CD4-positive, alpha-beta T cell treated with Interleukin-17A for 1 hour (primary cell): ENCODE measurements around the gene USP7.
"Not testable (repeated sequence)": the region's sequence is repeated elsewhere in the genome, so short reads cannot be mapped to it uniquely, and the experiment has no call there.

Experiments used
- DNase-seq: peaks from one replicate; pipeline ENCODE4 v3.0.0-alpha.2; 2020

The USP7 gene

GRCh38 chr16:8855972-8856371 lies 107.7 kb downstream of the USP7 start:
- no peak for DNase-seq

- DNase-seq: no peak
Measured at GRCh38 chr16:8855051-8855786, 108.5 kb downstream of the USP7 start.

- DNase-seq: no peak
Measured at GRCh38 chr16:8854298-8854948, 109.3 kb downstream of the USP7 start.

GRCh38 chr16:8853611-8854010 lies 110.1 kb downstream of the USP7 start:
- DNase-seq: no peak

DNA sequence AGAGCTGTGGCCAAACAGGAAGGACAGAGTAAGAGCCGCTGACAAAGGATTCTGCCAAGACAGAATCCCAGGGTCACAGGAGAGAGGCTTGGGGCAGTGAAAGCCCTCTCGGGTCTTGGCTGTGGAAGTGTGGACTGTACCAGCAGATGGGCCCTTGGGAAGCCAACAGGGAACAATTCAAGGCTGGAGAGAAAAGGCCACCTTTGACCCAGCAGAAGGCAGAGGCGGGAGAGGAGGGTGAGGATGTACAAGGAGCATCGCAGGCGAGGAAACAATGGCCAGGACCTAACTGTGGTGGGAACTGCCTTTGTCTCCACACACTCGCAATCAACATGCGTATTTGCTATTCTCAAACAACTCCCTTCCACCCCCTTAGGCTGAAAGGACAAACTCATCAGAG lies 110.6 kb downstream of the USP7 start:
- no peak for DNase-seq

DNA sequence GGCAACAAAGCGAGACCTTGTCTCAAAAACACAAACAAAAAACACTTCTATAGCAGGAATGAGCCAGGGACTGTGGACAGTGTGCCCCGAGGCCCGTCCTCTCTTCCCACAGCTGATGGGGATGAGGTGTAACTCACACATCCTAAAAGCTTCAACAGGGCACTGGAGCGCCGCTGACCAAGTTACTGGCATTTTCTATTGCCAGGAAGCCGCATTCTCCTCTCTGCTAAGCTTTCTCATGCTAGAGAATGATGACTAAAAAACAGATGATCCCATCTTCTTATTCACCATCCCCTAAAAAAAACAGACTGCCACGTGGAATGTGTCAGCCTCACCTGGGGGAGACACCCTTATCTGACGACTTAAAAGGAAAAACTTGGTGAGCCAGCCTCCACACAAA lies 111.2 kb downstream of the USP7 start:
- DNase-seq: no peak

DNA sequence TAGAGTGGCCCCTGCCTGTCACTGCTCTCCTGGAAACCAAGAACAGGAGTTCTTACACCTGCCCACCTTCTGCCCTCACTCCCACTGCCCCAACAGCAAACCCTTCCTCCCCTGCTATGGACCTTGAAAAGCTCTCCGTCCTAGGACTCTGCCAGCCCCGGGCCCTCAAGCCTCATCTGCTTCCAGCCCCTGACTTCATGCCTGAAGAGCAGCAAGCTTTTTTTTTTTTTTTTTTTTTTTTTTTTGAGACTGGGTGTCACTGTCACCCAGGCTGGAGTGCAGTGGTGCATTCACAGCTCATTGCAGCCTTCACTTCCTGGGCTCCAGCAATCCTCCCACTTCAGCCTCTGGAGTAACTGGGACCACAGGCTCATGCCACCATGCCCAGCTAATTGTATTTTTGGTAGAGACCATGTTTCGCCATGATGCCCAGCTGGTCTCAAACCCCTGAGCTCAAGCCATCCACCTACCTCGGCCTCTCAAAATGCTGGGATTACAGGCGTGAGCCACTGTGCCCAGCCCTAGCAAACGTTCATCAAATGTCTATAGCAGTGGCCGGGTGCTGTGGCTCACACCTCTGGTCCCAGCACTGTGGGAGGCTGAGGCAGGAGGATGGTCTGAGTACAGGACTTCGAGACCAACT lies 111.8 kb downstream of the USP7 start:
- no peak for DNase-seq

DNA sequence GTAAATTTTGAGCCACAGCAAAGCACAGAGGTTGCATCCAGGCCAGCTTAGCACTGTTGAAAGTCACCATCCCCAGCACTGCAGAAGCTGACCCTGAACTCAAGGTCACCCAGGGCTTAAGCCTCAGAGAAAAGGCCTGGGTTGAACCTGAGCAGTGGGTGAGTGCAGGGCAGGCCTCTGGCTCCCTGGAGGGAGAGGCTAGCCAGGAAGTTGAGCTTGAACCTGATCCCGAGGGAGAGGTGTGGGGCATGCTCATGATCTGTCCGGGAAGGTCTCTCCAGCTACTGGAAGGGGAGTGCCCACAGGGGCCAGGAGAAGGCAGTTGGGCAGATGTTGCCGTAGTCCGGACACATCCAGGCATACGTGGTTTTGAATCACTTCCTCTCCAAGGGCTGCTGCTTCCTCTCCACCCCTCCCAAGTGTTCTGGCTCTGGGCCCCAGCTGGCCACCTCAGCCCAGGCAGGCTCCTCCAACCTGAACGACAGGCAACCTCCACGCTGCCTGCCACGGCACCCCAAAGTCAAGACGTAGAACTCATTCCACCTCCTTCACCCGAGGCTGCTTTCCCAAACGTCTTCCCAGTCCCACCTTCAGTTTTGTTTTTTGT lies 113.3 kb downstream of the USP7 start:
- DNase-seq: no peak

GRCh38 chr16:8849411-8850011 lies 114.2 kb downstream of the USP7 start:
- DNase-seq: no peak

- no peak for DNase-seq
Measured at GRCh38 chr16:8848939-8849391, 114.7 kb downstream of the USP7 start.

- DNase-seq: no peak
Measured at GRCh38 chr16:8848231-8848938, 115.3 kb downstream of the USP7 start.

GRCh38 chr16:8847623-8848022 lies 116.1 kb downstream of the USP7 start:
- DNase-seq: no peak

- DNase-seq: no peak
Measured at GRCh38 chr16:8847145-8847544, 116.6 kb downstream of the USP7 start.

DNA sequence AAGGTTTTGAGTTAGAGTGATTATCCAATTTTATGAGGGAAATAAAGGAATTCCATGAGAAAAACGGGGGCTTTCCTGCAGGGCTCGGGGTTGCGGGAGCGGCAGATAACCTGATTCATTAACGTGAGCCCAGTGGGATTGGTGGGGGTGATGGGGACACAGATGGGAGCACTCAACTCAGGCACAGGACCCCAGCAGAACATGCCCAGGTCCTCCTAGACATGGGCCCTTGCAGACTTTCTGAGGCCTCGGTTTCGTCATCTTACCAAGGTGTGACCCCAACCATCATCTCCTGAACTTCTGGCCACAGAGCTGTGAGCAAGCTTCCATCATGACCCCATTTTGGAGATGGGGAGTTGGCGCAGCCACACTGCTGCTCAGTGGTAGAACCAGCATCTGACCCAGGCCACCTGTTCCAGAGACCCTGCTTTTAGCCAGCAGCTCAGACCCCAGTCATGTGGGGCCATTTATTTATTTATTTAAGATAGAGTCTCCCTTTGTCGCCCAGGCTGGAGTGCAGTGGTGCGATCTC lies 117.2 kb downstream of the USP7 start:
- no peak for DNase-seq

DNA sequence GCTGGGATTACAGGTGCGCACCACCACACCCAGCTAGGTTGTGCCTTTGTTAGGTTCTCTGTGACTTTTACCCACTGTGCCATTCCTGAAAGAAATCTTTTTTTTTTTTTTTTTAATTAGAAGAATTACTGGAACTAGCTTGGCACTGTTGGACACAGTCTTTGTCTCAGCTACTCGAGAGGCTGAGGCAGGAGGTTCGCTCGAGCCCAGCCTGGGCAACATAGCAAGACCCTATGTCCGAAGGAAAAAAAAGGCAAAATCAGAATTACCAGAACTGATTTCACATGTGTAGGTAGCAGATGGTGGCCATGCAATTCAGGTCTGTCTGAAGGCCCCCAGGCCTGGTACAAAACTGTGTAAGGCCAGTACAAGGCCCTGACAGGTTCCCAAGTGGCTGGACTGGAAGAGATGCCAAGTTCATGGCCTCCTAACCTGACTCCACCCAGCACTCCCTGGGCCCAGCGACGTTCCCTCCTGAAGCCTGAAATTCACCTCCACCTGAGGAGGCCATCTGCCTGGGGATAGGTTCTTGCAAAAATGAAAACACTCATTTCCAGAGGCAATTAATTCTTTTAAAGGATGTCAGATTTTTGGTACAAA lies 117.9 kb downstream of the USP7 start:
- no peak for DNase-seq

DNA sequence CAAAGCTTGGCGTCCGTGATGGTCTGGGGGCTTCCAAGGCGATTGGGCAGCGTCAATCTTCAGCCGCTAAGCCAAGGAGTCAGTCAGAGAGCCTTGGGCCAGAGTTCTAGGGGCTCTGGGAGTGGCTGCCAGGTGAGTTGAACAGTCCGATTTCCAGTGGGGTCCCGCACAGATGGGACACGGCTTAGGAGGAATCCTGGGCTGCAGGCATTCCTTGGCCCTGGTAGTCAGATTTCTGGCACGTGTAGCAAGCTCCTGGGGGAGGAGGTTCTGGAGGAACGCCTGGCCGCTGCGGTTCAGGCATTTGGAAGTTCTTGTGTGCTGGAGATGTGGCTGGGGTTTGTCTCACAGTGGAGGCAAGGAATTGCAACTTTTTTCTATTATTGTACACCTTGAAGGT lies 120.4 kb downstream of the USP7 start:
- not testable (repeated sequence) for DNase-seq
